Panc1 (cell line): ENCODE results near the gene TRPC3. TPM values are rescaled to one million over a fixed set of nuclear protein-coding genes. Genes with fewer than 3 reads are reported as not detected.

ENCODE experiments used
- ATAC-seq: fragments of 200-7000 bp; cut with Tn5 transposase; 2 replicates; pipeline ENCODE4 v1.9.1; 2020; ENCODE audit warnings: mild to moderate bottlenecking, moderate library complexity
- BruUV-seq: library from RNA; stranded (reverse); fragments of 400-500 nt; replicated peaks from 2 replicates; lab custom pipeline; 2021; lab: Mats Ljungman, UMichigan
- CTCF ChIA-PET: fragments of 300-600 bp; sonication (Branson Sonifier 250); formaldehyde crosslinking; loops from one replicate; lab custom pipeline; 2022; ENCODE audit warnings: antibody characterized with exemption; lab: Charles Lee
- POLR2A ChIA-PET: fragments of 300-600 bp; sonication (Branson Sonifier 250); formaldehyde crosslinking; loops from one replicate; lab custom pipeline; 2022; ENCODE audit warnings: antibody characterized with exemption; lab: Charles Lee
- DNase-seq: peaks from one replicate; pipeline ENCODE4 v3.0.0-alpha.2; 2010; ENCODE audit warnings: low read depth, low spot score
- H3K27ac ChIP-seq: 2 replicates; pipeline ENCODE4 v1.5.1; 2011; ENCODE audit warnings: mild to moderate bottlenecking, low read length, inconsistent platforms
- H3K27me3 ChIP-seq: fragments of 200-500 bp; sonication (Bioruptor generic); 2 replicates; pipeline ENCODE4 v1.6.0; 2014; ENCODE audit warnings: low read length, inconsistent platforms; ENCODE audit not compliant: control insufficient read depth, insufficient read depth
- H3K36me3 ChIP-seq: fragments of 200-500 bp; sonication (Bioruptor generic); 2 replicates; pipeline ENCODE4 v1.5.1; 2014; ENCODE audit warnings: inconsistent platforms, mild to moderate bottlenecking, low read length, moderate library complexity; ENCODE audit not compliant: control insufficient read depth, insufficient read depth
- H3K4me1 ChIP-seq: 2 replicates; pipeline ENCODE4 v1.5.1; 2011; ENCODE audit warnings: inconsistent platforms, mild to moderate bottlenecking, low read length, moderate library complexity; ENCODE audit not compliant: control insufficient read depth, insufficient read depth
- H3K4me3 ChIP-seq, 2 experiments: 2 replicates each; pipeline ENCODE4 v1.5.1; 2011 to 2012; ENCODE audit warnings: low read depth in 2 of 2, low read length in 2 of 2, mild to moderate bottlenecking in 2 of 2, inconsistent platforms in 1 of 2, moderate library complexity in 1 of 2
- H3K9me3 ChIP-seq: fragments of 200-500 bp; sonication (Bioruptor generic); 2 replicates; pipeline ENCODE4 v1.5.1; 2014; ENCODE audit warnings: low read depth, mild to moderate bottlenecking, inconsistent platforms, low read length, moderate library complexity; ENCODE audit not compliant: control insufficient read depth, insufficient read depth
- POLR2AphosphoS5 ChIP-seq: IDR thresholded peaks from 2 replicates; pipeline ENCODE4 v1.6.1; 2012; ENCODE audit warnings: mild to moderate bottlenecking, low read depth, low read length, moderate library complexity
- SIN3A ChIP-seq: IDR thresholded peaks from 2 replicates; pipeline ENCODE4 v1.6.1; 2012; ENCODE audit warnings: low read depth, mild to moderate bottlenecking, low read length, moderate library complexity, borderline replicate concordance; ENCODE audit not compliant: insufficient read depth
- TCF7L2 ChIP-seq: IDR thresholded peaks from 2 replicates; pipeline ENCODE4 v1.6.1; 2011; ENCODE audit warnings: mild to moderate bottlenecking, low read depth, low read length, inconsistent platforms
- in situ Hi-C: cut with HindIII; loops from 2 replicates; pipeline ENCODE4 v1.10.0; 2016; ENCODE audit warnings: low sequenced_read_pairs, low pct_unique_long_range_greater_than_20kb
- intact Hi-C: fragments of 100-400 bp; cut with micrococcal nuclease; formaldehyde crosslinking; loops from one replicate; pipeline ENCODE4 v1.10.0; 2022; ENCODE audit not compliant: unreplicated experiment
- total RNA-seq: library from RNA; stranded (reverse); gene quantifications from one replicate; pipeline ENCODE4 v1.2.1, GENCODE V29; 2021; ENCODE audit not compliant: unreplicated experiment
- TF ChIP-seq, protein P1 (sequence below): fragments of 450-650 bp; IDR thresholded peaks from 2 replicates; pipeline ENCODE4 v1.5.1; 2017; ENCODE audit warnings: mild to moderate bottlenecking
- TF ChIP-seq, protein P2 (sequence below), 2 experiments: IDR thresholded peaks; 2 replicates each; pipeline ENCODE4 v1.6.1; 2011 to 2012; ENCODE audit warnings: low read depth in 2 of 2, control low read depth in 1 of 2, low read length in 1 of 2, mild to moderate bottlenecking in 1 of 2, moderate library complexity in 1 of 2; ENCODE audit not compliant: insufficient read depth in 1 of 2

The TRPC3 gene
- total RNA-seq, 1 experiment from 2014 or later, result 0.08 TPM

DNA sequence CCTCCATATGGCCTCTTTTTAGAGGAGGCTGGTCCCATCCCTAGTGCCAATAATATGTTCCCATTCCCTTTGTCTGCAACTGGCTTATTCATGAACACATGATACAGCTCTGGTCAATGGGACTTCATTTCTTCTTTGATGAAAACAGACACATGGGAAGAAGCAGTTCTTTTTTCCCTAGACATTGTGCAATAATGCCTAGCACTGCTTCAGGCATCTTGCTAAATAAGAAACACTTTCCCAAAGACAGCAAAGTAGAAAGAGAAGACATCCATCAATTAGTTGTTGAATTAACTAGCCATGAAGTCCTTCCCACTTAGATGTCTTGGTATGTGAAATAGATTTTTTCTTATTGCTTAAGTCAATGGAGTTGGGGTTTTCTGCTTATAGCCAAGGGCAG lies 40.1 kb upstream of the TRPC3 start:
- Histone ChIP-seq H3K27me3 (no peaks in the 10 kb centered on the region; the same call in none of the 2 replicates), H3K9me3 (no peaks in the 10 kb centered on the region), H3K27ac (no peak overlapping the region), H3K4me3 (no peak overlapping the region), H3K36me3 (no peaks in the 10 kb centered on the region), H3K4me1 (no peaks in the 10 kb centered on the region)
- in situ Hi-C loops, result no loop called here
- CTCF ChIA-PET, result no interaction called here
- intact Hi-C loops, result no loop called here
- ATAC-seq (no peak), DNase-seq (no peak)
- POLR2A ChIA-PET, result no interaction called here
- TF ChIP-seq, protein P1, sequence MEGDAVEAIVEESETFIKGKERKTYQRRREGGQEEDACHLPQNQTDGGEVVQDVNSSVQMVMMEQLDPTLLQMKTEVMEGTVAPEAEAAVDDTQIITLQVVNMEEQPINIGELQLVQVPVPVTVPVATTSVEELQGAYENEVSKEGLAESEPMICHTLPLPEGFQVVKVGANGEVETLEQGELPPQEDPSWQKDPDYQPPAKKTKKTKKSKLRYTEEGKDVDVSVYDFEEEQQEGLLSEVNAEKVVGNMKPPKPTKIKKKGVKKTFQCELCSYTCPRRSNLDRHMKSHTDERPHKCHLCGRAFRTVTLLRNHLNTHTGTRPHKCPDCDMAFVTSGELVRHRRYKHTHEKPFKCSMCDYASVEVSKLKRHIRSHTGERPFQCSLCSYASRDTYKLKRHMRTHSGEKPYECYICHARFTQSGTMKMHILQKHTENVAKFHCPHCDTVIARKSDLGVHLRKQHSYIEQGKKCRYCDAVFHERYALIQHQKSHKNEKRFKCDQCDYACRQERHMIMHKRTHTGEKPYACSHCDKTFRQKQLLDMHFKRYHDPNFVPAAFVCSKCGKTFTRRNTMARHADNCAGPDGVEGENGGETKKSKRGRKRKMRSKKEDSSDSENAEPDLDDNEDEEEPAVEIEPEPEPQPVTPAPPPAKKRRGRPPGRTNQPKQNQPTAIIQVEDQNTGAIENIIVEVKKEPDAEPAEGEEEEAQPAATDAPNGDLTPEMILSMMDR, result no peak
- no peak for TF ChIP-seq TCF7L2
- no peak for TF ChIP-seq POLR2AphosphoS5
- TF ChIP-seq, protein P2, sequence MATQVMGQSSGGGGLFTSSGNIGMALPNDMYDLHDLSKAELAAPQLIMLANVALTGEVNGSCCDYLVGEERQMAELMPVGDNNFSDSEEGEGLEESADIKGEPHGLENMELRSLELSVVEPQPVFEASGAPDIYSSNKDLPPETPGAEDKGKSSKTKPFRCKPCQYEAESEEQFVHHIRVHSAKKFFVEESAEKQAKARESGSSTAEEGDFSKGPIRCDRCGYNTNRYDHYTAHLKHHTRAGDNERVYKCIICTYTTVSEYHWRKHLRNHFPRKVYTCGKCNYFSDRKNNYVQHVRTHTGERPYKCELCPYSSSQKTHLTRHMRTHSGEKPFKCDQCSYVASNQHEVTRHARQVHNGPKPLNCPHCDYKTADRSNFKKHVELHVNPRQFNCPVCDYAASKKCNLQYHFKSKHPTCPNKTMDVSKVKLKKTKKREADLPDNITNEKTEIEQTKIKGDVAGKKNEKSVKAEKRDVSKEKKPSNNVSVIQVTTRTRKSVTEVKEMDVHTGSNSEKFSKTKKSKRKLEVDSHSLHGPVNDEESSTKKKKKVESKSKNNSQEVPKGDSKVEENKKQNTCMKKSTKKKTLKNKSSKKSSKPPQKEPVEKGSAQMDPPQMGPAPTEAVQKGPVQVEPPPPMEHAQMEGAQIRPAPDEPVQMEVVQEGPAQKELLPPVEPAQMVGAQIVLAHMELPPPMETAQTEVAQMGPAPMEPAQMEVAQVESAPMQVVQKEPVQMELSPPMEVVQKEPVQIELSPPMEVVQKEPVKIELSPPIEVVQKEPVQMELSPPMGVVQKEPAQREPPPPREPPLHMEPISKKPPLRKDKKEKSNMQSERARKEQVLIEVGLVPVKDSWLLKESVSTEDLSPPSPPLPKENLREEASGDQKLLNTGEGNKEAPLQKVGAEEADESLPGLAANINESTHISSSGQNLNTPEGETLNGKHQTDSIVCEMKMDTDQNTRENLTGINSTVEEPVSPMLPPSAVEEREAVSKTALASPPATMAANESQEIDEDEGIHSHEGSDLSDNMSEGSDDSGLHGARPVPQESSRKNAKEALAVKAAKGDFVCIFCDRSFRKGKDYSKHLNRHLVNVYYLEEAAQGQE (IDR thresholded peaks at IDR 0.05; ENCODE audit: insufficient read depth in 1 of 2, low read depth in 2 of 2, low read length in 1 of 2), result no peak
- TF ChIP-seq SIN3A, result no peak
- BruUV-seq, result no TSS peak

DNA sequence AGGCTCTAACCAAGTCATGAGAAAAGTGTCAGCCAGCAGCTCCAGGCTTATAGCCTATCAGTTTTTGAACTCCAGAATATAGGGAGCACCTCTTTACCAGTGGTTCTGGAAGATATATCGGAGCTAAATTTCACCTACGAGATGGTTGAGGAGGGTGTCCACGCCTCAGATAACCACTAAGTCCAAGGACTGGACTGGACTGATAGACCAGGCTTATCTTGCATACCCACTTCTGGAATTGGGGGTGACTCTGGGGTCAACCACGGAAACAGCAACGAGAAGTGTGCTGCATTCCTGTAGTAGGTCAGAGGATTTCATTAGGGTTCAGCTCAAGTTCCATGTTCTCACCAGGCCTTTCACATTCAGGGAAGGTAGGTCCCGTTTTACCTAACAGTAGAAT lies 38.6 kb upstream of the TRPC3 start:
- ATAC-seq (no peak), DNase-seq (no peak)
- TF ChIP-seq, protein P1, result no peak
- no peak for TF ChIP-seq TCF7L2
- TF ChIP-seq, protein P2 (IDR thresholded peaks at IDR 0.05; ENCODE audit: insufficient read depth in 1 of 2, low read depth in 2 of 2, low read length in 1 of 2), result no peak
- TF ChIP-seq POLR2AphosphoS5, result no peak
- no peak for TF ChIP-seq SIN3A

More for the DNA sequence above, 38.6 kb upstream of the TRPC3 start:
- Histone ChIP-seq H3K27ac (no peak overlapping the region), H3K36me3 (no peaks in the 10 kb centered on the region), H3K27me3 (no peaks in the 10 kb centered on the region; the same call in none of the 2 replicates), H3K4me1 (no peaks in the 10 kb centered on the region), H3K9me3 (no peaks in the 10 kb centered on the region), H3K4me3 (no peak overlapping the region)
- in situ Hi-C loops (no loop called here), intact Hi-C loops (no loop called here)
- ChIA-PET POLR2A (no interaction called here), CTCF (no interaction called here)
- BruUV-seq, result no TSS peak
